Breast epithelium (tissue), 4 donors: ENCODE results near the gene RSPO3. TPM values are rescaled to one million over a fixed set of nuclear protein-coding genes. Genes with fewer than 3 reads are reported as not detected.
"Not testable (repeated sequence)": the region's sequence is repeated elsewhere in the genome, so short reads cannot be mapped to it uniquely, and the experiment has no call there.

Source experiments
- DNase-seq, 2 donors: peaks; one replicate each; pipeline ENCODE4 v3.0.0-alpha.2; 2019; ENCODE audit warnings: low spot score in 2 of 2
- H3K27ac ChIP-seq, 2 donors: fragments of 200-600 bp; sonication (generic) in 1 of 2; one replicate each; pipeline ENCODE4 v1.5.1; 2016 to 2019; ENCODE audit warnings: mild to moderate bottlenecking in 1 of 2
- H3K27me3 ChIP-seq, 2 donors: fragments of 200-600 bp; sonication (generic) in 1 of 2; one replicate each; pipeline versions ENCODE4 v1.5.1 to v1.6.0; 2017 to 2019; ENCODE audit warnings: control low read depth in 1 of 2, mild to moderate bottlenecking in 1 of 2
- H3K36me3 ChIP-seq: fragments of 200-600 bp; one replicate; pipeline ENCODE4 v1.5.1; 2019
- H3K4me1 ChIP-seq, 2 donors: fragments of 200-600 bp; sonication (generic); one replicate each; pipeline ENCODE4 v1.5.1; 2016 to 2019; ENCODE audit warnings: control low read depth in 1 of 2
- H3K4me3 ChIP-seq, 3 donors: fragments of 200-600 bp; sonication (generic); 1 replicate in 2 of 3; 2 replicates in 1 of 3; pipeline ENCODE4 v1.5.1; 2016 to 2019; ENCODE audit warnings: mild to moderate bottlenecking in 3 of 3, moderate library complexity in 2 of 3
- H3K9me3 ChIP-seq, 2 donors: fragments of 200-600 bp; sonication (generic) in 1 of 2; one replicate each; pipeline ENCODE4 v1.5.1; 2016 to 2019; ENCODE audit warnings: control low read depth in 1 of 2
- POLR2A ChIP-seq: fragments of 450-650 bp; IDR thresholded peaks from one replicate; pipeline ENCODE4 v1.6.1; 2016; ENCODE audit warnings: antibody characterized with exemption, mild to moderate bottlenecking, moderate library complexity
- POLR2AphosphoS5 ChIP-seq, 3 donors: sonication (generic); formaldehyde crosslinking; IDR thresholded peaks; one replicate each; pipeline ENCODE4 v1.6.1; 2017; ENCODE audit warnings: antibody characterized with exemption in 3 of 3
- intact Hi-C: fragments of 100-400 bp; cut with DNase I; formaldehyde crosslinking; loops from one replicate; pipeline ENCODE4 v1.15.1; 2023; ENCODE audit warnings: low total_unique reads
- total RNA-seq, 3 donors: library from RNA; depleted of rRNA; stranded (reverse); fragments of >200 nt; gene quantifications; one replicate each; pipeline ENCODE4 v1.1.0, GENCODE V29; 2016
- TF ChIP-seq, protein P1 (sequence below), 3 donors: fragments of 450-650 bp; IDR thresholded peaks; one replicate each; pipeline ENCODE4 v1.5.1; 2016 to 2017; ENCODE audit warnings: antibody characterized with exemption in 3 of 3, mild to moderate bottlenecking in 3 of 3, moderate library complexity in 3 of 3

RSPO3 gene
- total RNA-seq, 3 donors from 2014 or later: 5.9 to 23.3 (median 16.2) TPM

DNA sequence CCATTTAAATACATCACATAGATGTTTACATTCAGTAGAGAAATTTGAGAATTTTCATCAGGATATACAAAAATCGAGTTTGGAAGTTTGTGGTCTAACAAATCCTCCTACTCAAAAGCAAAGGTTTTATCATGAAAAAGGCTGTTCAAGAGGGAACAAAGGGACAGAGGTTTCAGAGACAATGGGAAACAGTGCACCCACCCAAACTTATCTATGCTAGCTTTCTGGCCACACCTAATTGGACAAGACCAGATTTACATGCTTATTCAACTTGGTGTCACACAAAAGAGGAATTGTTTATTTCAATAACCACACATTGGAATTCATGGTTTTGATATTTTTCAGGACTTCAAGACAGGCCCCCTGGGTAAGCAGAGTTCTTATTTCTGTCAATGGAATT lies 28.4 kb upstream of the RSPO3 start:
- no peak overlapping the region for H3K4me3 ChIP-seq
- no peaks in the 10 kb centered on the region for H3K9me3 ChIP-seq
- H3K27ac ChIP-seq: no peak overlapping the region
- TF ChIP-seq, protein P1, sequence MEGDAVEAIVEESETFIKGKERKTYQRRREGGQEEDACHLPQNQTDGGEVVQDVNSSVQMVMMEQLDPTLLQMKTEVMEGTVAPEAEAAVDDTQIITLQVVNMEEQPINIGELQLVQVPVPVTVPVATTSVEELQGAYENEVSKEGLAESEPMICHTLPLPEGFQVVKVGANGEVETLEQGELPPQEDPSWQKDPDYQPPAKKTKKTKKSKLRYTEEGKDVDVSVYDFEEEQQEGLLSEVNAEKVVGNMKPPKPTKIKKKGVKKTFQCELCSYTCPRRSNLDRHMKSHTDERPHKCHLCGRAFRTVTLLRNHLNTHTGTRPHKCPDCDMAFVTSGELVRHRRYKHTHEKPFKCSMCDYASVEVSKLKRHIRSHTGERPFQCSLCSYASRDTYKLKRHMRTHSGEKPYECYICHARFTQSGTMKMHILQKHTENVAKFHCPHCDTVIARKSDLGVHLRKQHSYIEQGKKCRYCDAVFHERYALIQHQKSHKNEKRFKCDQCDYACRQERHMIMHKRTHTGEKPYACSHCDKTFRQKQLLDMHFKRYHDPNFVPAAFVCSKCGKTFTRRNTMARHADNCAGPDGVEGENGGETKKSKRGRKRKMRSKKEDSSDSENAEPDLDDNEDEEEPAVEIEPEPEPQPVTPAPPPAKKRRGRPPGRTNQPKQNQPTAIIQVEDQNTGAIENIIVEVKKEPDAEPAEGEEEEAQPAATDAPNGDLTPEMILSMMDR (IDR thresholded peaks at IDR 0.05): no peak
- no peak for TF ChIP-seq POLR2AphosphoS5 (IDR thresholded peaks at IDR 0.05)
- TF ChIP-seq POLR2A: no peak
- H3K27me3 ChIP-seq: no peaks in the 10 kb centered on the region
- H3K4me1 ChIP-seq: no peaks in the 10 kb centered on the region
- H3K36me3 ChIP-seq: no peaks in the 10 kb centered on the region
- no peak for DNase-seq
- intact Hi-C loops: loop anchor here (5.0 kb wide), 1 partner anchor 768 kb away; no protein-coding TSS in a partner anchor

- DNase-seq: no peak
- no peak overlapping the region for H3K4me3 ChIP-seq
- no peaks in the 10 kb centered on the region for H3K27me3 ChIP-seq
- H3K4me1 ChIP-seq: no peaks in the 10 kb centered on the region
- no peak overlapping the region for H3K27ac ChIP-seq
- no peaks in the 10 kb centered on the region for H3K9me3 ChIP-seq
- TF ChIP-seq, protein P1 (IDR thresholded peaks at IDR 0.05): no peak
- TF ChIP-seq POLR2AphosphoS5 (IDR thresholded peaks at IDR 0.05) (no peak), POLR2A (no peak)
- intact Hi-C loops: loop anchor here (5.0 kb wide), 1 partner anchor 770 kb away; no protein-coding TSS in a partner anchor
- no peaks in the 10 kb centered on the region for H3K36me3 ChIP-seq
These were observed 26.0 kb upstream of the RSPO3 start for GRCh38 chr6:127092466-127092865.

DNA sequence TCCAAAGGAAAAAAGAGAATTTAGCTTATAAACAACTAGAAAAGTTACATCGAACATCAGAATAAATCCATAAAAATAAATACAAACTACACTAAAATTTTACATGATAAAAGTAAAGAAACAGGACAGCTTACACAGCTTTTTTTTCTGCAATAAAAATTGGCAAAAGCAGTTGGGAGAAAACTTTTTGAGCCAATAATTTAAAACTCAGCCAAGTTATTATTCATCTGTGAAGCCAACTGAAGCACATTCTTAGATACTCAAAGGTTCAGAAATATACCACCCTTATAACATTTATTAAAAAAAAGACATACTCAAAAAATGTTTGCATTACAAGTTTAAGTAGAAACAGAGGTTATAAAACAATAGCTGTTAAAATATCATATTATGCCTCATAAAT lies 23.7 kb upstream of the RSPO3 start:
- Histone ChIP-seq H3K27ac (no peak overlapping the region), H3K27me3 (no peaks in the 10 kb centered on the region), H3K36me3 (no peaks in the 10 kb centered on the region), H3K9me3 (no peaks in the 10 kb centered on the region), H3K4me1 (no peaks in the 10 kb centered on the region), H3K4me3 (no peak overlapping the region)
- intact Hi-C loops: loop anchor here (5.0 kb wide), 1 partner anchor 772 kb away; no protein-coding TSS in a partner anchor
- DNase-seq: no peak
- TF ChIP-seq POLR2A (no peak), POLR2AphosphoS5 (IDR thresholded peaks at IDR 0.05) (no peak)
- TF ChIP-seq, protein P1 (IDR thresholded peaks at IDR 0.05): no peak

- H3K9me3 ChIP-seq: no peaks in the 10 kb centered on the region
- no peak overlapping the region for H3K27ac ChIP-seq
- TF ChIP-seq POLR2A: no peak
- TF ChIP-seq POLR2AphosphoS5 (IDR thresholded peaks at IDR 0.05): no peak
- TF ChIP-seq, protein P1 (IDR thresholded peaks at IDR 0.05): no peak
- H3K36me3 ChIP-seq: no peaks in the 10 kb centered on the region
- intact Hi-C loops: no loop called here
- H3K4me1 ChIP-seq: no peaks in the 10 kb centered on the region
- H3K27me3 ChIP-seq: no peaks in the 10 kb centered on the region
- no peak overlapping the region for H3K4me3 ChIP-seq
- DNase-seq: no peak
These were observed 22.3 kb upstream of the RSPO3 start for GRCh38 chr6:127096167-127096566.

- H3K27ac ChIP-seq, H3K4me1 ChIP-seq, intact Hi-C loops, H3K27me3 ChIP-seq, H3K36me3 ChIP-seq, H3K9me3 ChIP-seq, H3K4me3 ChIP-seq, DNase-seq: not testable (repeated sequence)
These were observed 21.0 kb upstream of the RSPO3 start for GRCh38 chr6:127097442-127097841.
